Measurements from ENCODE around the gene TEX35. TPM values are rescaled to one million over a fixed set of nuclear protein-coding genes. Genes with fewer than 3 reads are reported as not detected.

Gene TEX35
- total RNA-seq, 4 donors from 2014 or later = not detected

DNA sequence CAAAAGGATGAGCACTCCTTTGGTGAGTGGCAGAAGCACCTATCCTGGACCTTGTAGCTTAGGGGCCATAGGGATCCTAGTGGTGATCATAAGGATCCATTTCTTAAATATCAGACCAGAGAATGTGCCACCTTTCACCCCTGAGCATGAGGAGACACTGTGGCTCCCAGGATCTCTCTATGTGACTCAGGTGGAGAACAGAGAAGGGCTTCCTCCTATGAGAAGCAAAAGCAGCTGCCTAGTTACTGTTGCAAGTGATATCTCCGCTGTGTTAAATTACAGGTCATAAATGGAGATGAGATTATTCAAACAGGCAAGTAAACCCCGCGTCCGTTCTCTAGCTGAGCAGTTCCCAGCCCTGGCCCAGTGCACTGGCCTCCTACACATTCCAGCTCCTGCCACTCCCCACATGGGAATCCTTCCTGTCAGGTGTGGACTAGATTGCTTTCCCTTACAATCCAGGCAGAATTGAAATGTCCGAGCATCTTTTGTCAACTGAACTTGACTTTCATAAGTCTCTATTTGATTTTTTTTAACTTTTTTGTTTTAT lies 42.4 kb upstream of the TEX35 start:
- in situ Hi-C loops (cut with MboI; ENCODE audit: low pct_ligation_motif_present in 1 of 4, low pct_unique_long_range_greater_than_20kb in 1 of 4, low sequenced_read_pairs in 3 of 4) = no loop called here
- H3K4me3 ChIP-seq = no peak overlapping the region
- TF ChIP-seq POLR2AphosphoS5 (IDR thresholded peaks at IDR 0.05) (no peak), EP300 (IDR thresholded peaks at IDR 0.05; ENCODE audit: low read depth) (no peak), POLR2A (IDR thresholded peaks at IDR 0.05) (no peak)
- TF ChIP-seq, protein P1, sequence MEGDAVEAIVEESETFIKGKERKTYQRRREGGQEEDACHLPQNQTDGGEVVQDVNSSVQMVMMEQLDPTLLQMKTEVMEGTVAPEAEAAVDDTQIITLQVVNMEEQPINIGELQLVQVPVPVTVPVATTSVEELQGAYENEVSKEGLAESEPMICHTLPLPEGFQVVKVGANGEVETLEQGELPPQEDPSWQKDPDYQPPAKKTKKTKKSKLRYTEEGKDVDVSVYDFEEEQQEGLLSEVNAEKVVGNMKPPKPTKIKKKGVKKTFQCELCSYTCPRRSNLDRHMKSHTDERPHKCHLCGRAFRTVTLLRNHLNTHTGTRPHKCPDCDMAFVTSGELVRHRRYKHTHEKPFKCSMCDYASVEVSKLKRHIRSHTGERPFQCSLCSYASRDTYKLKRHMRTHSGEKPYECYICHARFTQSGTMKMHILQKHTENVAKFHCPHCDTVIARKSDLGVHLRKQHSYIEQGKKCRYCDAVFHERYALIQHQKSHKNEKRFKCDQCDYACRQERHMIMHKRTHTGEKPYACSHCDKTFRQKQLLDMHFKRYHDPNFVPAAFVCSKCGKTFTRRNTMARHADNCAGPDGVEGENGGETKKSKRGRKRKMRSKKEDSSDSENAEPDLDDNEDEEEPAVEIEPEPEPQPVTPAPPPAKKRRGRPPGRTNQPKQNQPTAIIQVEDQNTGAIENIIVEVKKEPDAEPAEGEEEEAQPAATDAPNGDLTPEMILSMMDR (IDR thresholded peaks at IDR 0.05) = no peak
- H3K27me3 ChIP-seq = no peaks in the 10 kb centered on the region
- H3K36me3 ChIP-seq = peaks cover 0 to 12% (median 0%) of the 10 kb centered on the region in 4 donors
- DNase-seq = peak; percentile 41
- 53 to 56% methylated on average over 4 to 5 of the region's 5 CpGs for WGBS, 2 donors (ENCODE audit: low coverage in 1 of 2)
- no peaks in the 10 kb centered on the region for H3K9me3 ChIP-seq
- intact Hi-C loops (cut with DNase I; ENCODE audit: low total_unique reads) = no loop called here
- H3K4me1 ChIP-seq = no peaks in the 10 kb centered on the region
- H3K27ac ChIP-seq = no peak overlapping the region

DNA sequence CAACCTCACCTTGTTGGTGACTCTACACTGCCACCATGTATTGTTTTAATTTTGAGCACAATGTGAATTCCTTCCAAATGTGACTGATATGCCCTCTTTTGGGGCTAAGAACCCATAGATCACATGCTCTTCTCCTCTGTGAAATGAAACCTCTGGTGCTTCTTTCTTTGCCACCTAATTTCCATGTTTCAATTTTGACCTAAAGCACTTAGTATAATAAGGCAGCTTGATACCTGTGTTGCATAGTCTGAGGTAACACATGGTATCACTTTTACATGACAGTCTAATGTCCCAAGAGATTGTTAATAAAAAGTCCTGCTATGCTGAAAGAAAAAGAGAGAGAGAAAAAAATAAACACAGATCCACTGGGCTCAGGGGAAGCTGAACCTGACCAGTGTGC lies 40.4 kb upstream of the TEX35 start:
- no peak overlapping the region for H3K27ac ChIP-seq
- H3K4me3 ChIP-seq = no peak overlapping the region
- intact Hi-C loops (cut with DNase I; ENCODE audit: low total_unique reads) = no loop called here
- TF ChIP-seq POLR2A (IDR thresholded peaks at IDR 0.05) (no peak), EP300 (IDR thresholded peaks at IDR 0.05; ENCODE audit: low read depth) (no peak), POLR2AphosphoS5 (IDR thresholded peaks at IDR 0.05) (no peak)
- TF ChIP-seq, protein P1 (IDR thresholded peaks at IDR 0.05) = no peak
- no peaks in the 10 kb centered on the region for H3K9me3 ChIP-seq
- in situ Hi-C loops (cut with MboI; ENCODE audit: low pct_ligation_motif_present in 1 of 4, low pct_unique_long_range_greater_than_20kb in 1 of 4, low sequenced_read_pairs in 3 of 4) = no loop called here
- no peaks in the 10 kb centered on the region for H3K4me1 ChIP-seq
- no peak for DNase-seq
- H3K27me3 ChIP-seq = no peaks in the 10 kb centered on the region
- peaks cover 0 to 12% (median 0%) of the 10 kb centered on the region in 4 donors for H3K36me3 ChIP-seq

DNA sequence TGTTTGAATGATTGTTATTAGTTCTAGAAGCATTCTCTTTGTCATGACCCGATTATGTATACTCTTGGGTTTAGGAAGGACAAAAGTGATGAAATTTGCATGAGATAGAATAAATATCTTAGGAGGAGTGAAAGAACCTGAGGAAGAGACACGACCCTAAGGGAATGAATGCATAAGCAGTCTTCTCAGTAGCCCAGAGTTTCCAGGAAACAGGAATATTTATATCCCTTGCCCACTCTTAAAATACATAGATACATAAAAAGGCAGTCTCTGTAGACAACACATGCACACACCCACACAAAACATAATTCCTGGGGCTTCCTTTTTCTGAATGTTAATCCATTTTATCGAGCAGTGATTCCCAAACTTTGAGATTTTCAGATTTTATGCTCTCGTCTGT lies 35.5 kb upstream of the TEX35 start:
- TF ChIP-seq POLR2AphosphoS5 (IDR thresholded peaks at IDR 0.05) = no peak
- TF ChIP-seq, protein P1 (IDR thresholded peaks at IDR 0.05) = no peak
- TF ChIP-seq POLR2A (IDR thresholded peaks at IDR 0.05) = no peak
- TF ChIP-seq EP300 (IDR thresholded peaks at IDR 0.05; ENCODE audit: low read depth) = no peak
- in situ Hi-C loops (cut with MboI; ENCODE audit: low pct_ligation_motif_present in 1 of 4, low pct_unique_long_range_greater_than_20kb in 1 of 4, low sequenced_read_pairs in 3 of 4) (no loop called here), intact Hi-C loops (cut with DNase I; ENCODE audit: low total_unique reads) (no loop called here)
- Histone ChIP-seq H3K4me1 (no peaks in the 10 kb centered on the region), H3K36me3 (no peaks in the 10 kb centered on the region), H3K27me3 (no peaks in the 10 kb centered on the region), H3K9me3 (no peaks in the 10 kb centered on the region), H3K4me3 (no peak overlapping the region), H3K27ac (no peak overlapping the region)
- DNase-seq = no peak
- WGBS, 2 donors (ENCODE audit: low coverage in 1 of 2) = 76 to 80% methylated on average over 4 of the region's 4 CpGs

DNA sequence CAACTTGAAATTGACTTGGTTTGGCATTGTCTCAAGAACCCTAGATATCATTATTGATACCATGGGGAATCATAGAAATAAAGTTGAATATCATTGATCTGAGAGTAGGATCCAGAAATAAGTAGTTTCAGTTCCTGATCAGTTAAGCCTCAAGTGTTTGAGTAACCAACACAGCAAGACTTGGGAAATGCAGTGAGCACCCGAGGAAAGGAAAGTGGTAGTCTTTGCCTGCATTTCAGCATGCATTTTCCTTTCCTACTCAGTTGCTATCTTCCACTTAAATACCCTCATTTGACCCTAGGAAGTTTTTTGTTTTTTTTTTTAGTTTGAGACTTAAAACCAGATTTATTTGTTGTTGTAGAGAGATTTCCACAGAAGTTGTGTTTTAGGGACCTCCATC lies 35.1 kb upstream of the TEX35 start:
- intact Hi-C loops (cut with DNase I; ENCODE audit: low total_unique reads) = no loop called here
- no peak for TF ChIP-seq POLR2A (IDR thresholded peaks at IDR 0.05)
- no peak for TF ChIP-seq POLR2AphosphoS5 (IDR thresholded peaks at IDR 0.05)
- TF ChIP-seq, protein P1 (IDR thresholded peaks at IDR 0.05) = no peak
- no peak for TF ChIP-seq EP300 (IDR thresholded peaks at IDR 0.05; ENCODE audit: low read depth)
- 33 to 60% methylated on average over 1 of the region's 1 CpG for WGBS, 2 donors (ENCODE audit: low coverage in 1 of 2)
- Histone ChIP-seq H3K4me1 (no peaks in the 10 kb centered on the region), H3K4me3 (no peak overlapping the region), H3K36me3 (no peaks in the 10 kb centered on the region), H3K27ac (no peak overlapping the region), H3K9me3 (no peaks in the 10 kb centered on the region), H3K27me3 (no peaks in the 10 kb centered on the region)
- DNase-seq = no peak
- in situ Hi-C loops (cut with MboI; ENCODE audit: low pct_ligation_motif_present in 1 of 4, low pct_unique_long_range_greater_than_20kb in 1 of 4, low sequenced_read_pairs in 3 of 4) = no loop called here

Data from transverse colon (tissue), 4 donors.